Fibroblast of lung (primary cell): ENCODE measurements around the gene DAZAP1.

ENCODE experiments used
- EZH2 ChIP-seq: IDR thresholded peaks from 2 replicates; pipeline ENCODE4 v1.5.1; 2012; ENCODE audit warnings: low read length, control low read depth, mild to moderate bottlenecking; ENCODE audit errors: missing control alignments
- TF ChIP-seq, protein P1 (sequence below), 2 donors: IDR thresholded peaks in 1 of 2; conservative IDR thresholded peaks in 1 of 2; 1 replicate in 1 of 2; 2 replicates in 1 of 2; pipeline ENCODE4 v1.5.1; 2011 to 2012; ENCODE audit warnings: low read length in 2 of 2, control low read depth in 1 of 2, inconsistent platforms in 1 of 2, low read depth in 1 of 2, mild to moderate bottlenecking in 1 of 2

DNA sequence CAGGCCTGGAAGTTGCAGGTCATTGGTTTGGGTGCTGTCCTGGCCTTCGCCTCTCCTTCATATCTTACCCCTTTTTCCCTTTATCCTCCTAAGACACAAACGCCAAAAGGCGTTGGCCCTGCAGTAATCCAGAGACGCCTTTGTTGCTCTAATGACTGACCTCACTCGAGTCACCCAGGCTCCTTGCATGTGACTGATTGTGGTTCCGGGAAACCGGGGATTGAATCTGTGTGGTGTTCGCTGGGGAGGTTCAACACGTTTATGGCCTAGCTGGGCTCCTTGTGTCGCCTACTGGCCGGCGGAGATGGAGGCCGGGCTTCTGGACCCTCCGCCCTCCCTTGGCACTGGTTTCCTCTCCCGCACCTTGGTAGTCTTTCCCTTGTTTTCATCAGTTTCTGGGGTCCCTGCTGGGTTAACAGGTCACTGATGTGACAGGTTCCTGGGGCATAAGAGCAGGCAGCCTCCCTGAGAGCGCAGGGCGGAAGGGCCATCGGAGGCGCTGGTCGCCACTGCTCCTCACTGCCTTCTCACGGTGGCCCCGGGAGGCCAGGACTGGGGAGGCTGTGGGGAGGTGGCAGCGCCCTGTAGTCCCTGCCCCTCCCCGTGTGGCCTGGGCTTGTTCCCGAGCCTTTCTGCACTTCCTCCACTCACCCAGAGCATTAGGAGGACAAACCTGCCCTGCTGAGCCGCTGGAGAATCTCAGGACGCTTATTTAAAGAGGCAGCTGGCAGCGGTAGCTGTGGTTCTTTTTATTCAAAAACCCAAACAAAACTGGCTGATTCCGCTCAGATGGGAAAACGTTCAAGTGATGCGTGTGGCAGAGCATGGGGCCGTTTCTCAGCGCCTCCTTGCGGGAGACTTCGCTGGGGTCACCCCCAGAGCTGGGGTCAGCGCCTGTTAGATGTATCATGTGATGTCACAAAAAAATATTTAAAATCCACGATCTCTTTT lies 41.8 kb upstream of the DAZAP1 start:
- TF ChIP-seq, protein P1, sequence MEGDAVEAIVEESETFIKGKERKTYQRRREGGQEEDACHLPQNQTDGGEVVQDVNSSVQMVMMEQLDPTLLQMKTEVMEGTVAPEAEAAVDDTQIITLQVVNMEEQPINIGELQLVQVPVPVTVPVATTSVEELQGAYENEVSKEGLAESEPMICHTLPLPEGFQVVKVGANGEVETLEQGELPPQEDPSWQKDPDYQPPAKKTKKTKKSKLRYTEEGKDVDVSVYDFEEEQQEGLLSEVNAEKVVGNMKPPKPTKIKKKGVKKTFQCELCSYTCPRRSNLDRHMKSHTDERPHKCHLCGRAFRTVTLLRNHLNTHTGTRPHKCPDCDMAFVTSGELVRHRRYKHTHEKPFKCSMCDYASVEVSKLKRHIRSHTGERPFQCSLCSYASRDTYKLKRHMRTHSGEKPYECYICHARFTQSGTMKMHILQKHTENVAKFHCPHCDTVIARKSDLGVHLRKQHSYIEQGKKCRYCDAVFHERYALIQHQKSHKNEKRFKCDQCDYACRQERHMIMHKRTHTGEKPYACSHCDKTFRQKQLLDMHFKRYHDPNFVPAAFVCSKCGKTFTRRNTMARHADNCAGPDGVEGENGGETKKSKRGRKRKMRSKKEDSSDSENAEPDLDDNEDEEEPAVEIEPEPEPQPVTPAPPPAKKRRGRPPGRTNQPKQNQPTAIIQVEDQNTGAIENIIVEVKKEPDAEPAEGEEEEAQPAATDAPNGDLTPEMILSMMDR (conservative IDR thresholded peaks at IDR 0.05 in 1 of 2, IDR thresholded peaks at IDR 0.05 in 1 of 2; ENCODE audit: low read depth in 1 of 2, low read length in 2 of 2), result no peak
- no peak for TF ChIP-seq EZH2
